Kidney tubule cell (primary cell): Measurements from ENCODE around the gene MISFA.
"Not testable (repeated sequence)": the region's sequence is repeated elsewhere in the genome, so short reads cannot be mapped to it uniquely, and the experiment has no call there.

Source experiments
- DNase-seq: peaks from one replicate; pipeline ENCODE4 v3.0.0-alpha.2; 2018; ENCODE audit warnings: low spot score

Gene MISFA

DNA sequence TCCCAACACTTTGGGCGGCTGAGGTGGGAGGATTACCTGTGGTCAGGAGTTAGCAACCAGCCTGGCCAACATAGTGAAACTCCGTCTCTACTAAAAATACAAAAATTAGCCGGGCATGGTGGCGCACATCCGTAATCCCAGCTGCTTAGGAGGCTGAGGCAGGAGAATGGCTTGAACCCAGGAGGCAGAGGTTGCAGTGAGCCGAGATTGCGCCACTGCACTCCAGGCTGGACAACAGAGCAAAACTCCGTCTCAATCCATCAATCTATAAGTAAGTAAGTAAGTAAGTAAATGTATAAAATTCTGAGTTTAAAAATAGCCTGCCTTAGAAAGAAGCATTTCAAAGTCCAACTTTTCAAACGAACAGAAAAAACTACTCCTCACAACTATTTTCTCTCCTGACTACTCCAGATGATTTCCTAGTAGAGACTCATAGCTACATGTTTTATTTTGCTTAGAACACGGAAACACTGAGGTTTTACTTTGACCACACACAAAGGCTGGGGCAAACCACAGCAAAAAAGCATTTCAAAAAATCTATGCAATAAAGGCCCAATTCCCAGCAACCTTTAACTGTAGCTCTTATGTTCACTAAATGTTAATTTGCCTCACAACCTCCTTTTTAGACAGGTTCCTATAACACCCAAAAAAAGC lies 18.2 kb downstream of the MISFA start:
- DNase-seq: peak; percentile 8

GRCh38 chr11:18618342-18619025 lies 18.9 kb downstream of the MISFA start:
- DNase-seq: no peak

GRCh38 chr11:18623707-18624106 lies 24.1 kb downstream of the MISFA start:
- no peak for DNase-seq

DNA sequence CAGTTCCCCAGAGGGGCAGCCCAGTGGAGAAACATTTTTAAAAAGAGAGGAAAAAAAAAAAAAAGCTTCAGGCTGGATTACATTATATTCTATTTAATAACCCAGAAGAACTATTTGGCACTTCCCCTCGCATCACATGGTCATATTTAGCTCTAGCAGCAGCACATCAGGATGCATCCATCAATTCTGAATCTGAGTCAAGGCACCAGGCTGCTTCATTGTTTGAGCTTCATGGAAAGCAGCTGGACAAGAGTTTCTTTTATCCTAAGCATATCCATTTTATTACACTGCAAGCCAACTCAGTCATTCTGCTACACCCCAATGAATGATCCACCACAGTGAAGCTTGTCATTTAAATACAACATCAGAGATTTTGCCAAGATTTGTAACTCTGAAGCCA lies 24.6 kb downstream of the MISFA start:
- no peak for DNase-seq

GRCh38 chr11:18632841-18633240 lies 33.3 kb downstream of the MISFA start:
- DNase-seq: no peak

- peak; percentile 12 for DNase-seq
Measured at GRCh38 chr11:18633256-18634139, 33.9 kb downstream of the MISFA start.

GRCh38 chr11:18634140-18635032 lies 34.8 kb downstream of the MISFA start, which contains the start of gene SPTY2D1:
Gene SPTY2D1, minus strand, starts transcription at chr11:18634342. Its CDS starts 85 bp downstream, at chr11:18634257.
- DNase-seq: peak; percentile 99

DNA sequence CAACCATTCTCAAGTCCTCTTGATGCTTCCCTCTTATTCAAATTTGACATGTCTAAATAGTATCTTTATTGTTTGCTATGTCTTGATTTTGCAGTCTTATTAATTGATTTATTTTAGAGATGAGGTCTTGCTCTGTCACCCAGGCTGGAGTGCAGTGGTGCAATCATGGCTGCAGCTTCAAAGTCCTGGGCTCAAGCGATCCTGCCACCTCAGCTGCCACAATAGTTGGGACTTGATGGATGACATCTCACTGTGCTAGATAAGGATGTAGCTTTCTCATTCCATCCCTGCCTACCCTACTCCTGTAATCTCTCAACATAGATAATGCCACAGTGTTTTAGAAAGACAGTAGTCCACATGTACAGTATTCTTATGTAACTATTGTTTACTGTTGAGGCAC lies 42.1 kb downstream of the MISFA start:
- DNase-seq: no peak

DNA sequence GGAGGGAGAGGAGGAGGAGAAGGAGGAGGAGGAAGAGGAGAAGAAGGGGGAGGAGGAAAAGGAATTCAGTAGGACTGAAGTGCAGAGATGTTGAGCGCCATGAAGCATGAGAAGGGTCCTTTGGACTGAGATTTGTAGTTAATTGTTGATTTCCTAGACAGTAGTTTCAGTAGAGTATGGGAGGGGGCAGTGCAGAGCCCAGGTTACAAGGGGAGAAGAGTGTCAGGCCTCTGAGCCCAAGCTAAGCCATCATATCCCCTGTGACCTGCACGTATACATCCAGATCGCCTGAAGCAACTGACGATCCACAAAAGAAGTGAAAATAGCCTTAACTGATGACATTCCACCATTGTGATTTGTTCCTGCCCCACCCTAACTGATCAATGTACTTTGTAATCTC lies 43.4 kb downstream of the MISFA start:
- not testable (repeated sequence) for DNase-seq

- DNase-seq: no peak
Measured at GRCh38 chr11:18650353-18650752, 50.8 kb downstream of the MISFA start.

- DNase-seq: peak; percentile 69
Measured at GRCh38 chr11:18650859-18651557, 51.4 kb downstream of the MISFA start.
